Heart left ventricle (tissue), 16 donors: ENCODE results near the gene ERI3. TPM values are rescaled to one million over a fixed set of nuclear protein-coding genes. Genes with fewer than 3 reads are reported as not detected.
"Not testable (repeated sequence)": the region's sequence is repeated elsewhere in the genome, so short reads cannot be mapped to it uniquely, and the experiment has no call there.

Experiments
- ATAC-seq, 4 donors: fragments of 200-7000 bp; cut with Tn5 transposase; one replicate each; pipeline ENCODE4 v1.9.1; 2020 to 2022; ENCODE audit warnings: moderate library complexity in 4 of 4, mild to moderate bottlenecking in 3 of 4, moderate number of reproducible peaks in 1 of 4
- DNase-seq, 5 donors: peaks; one replicate each; pipeline ENCODE4 v3.0.0-alpha.2; 2020
- H3K27ac ChIP-seq, 12 donors: fragments of 200-600 bp; sonication (generic) in 4 of 12; one replicate each; pipeline versions ENCODE4 v1.5.0 to v1.8.0; 2016 to 2022; ENCODE audit warnings: mild to moderate bottlenecking in 2 of 12
- H3K27me3 ChIP-seq, 9 donors: fragments of 200-600 bp; sonication (generic) in 2 of 9; one replicate each; pipeline versions ENCODE4 v1.5.1 to v1.8.0; 2016 to 2022; ENCODE audit warnings: mild to moderate bottlenecking in 3 of 9
- H3K36me3 ChIP-seq, 9 donors: fragments of 200-600 bp; sonication (generic) in 2 of 9; one replicate each; pipeline versions ENCODE4 v1.5.0 to v1.8.0; 2018 to 2022; ENCODE audit warnings: mild to moderate bottlenecking in 2 of 9
- H3K4me1 ChIP-seq, 12 donors: fragments of 200-600 bp; sonication (generic) in 4 of 12; one replicate each; pipeline versions ENCODE4 v1.5.0 to v1.8.0; 2016 to 2022; ENCODE audit warnings: mild to moderate bottlenecking in 3 of 12
- H3K4me3 ChIP-seq, 12 donors: fragments of 200-600 bp; sonication (generic) in 4 of 12; one replicate each; pipeline versions ENCODE4 v1.5.0 to v1.8.0; 2017 to 2022; ENCODE audit warnings: mild to moderate bottlenecking in 9 of 12, moderate library complexity in 4 of 12
- H3K9me3 ChIP-seq, 12 donors: fragments of 200-600 bp; sonication (generic) in 4 of 12; one replicate each; pipeline versions ENCODE4 v1.5.0 to v1.8.0; 2016 to 2022; ENCODE audit warnings: mild to moderate bottlenecking in 1 of 12
- POLR2A ChIP-seq, 2 donors: fragments of 450-650 bp; IDR thresholded peaks; one replicate each; pipeline ENCODE4 v1.6.1; 2017; ENCODE audit warnings: antibody characterized with exemption in 2 of 2, mild to moderate bottlenecking in 2 of 2, moderate library complexity in 2 of 2
- WGBS, 4 donors: extraction: QIAGEN DNeasy Blood & Tissue Kit in 2 of 4; methylation state at CpG; one replicate each; pipeline versions ENCODE4 v1.1.5 to v1.1.7; 2013 to 2018; 5-methylcytosine and 5-hydroxymethylcytosine counted together
- intact Hi-C, 10 donors: fragments of 100-400 bp; cut with DNase I; formaldehyde crosslinking; loops; one replicate each; pipeline versions ENCODE4 v1.11.1 to v1.14.2; 2022
- polyA plus RNA-seq, 2 donors: library from polyadenylated mRNA; stranded (reverse); fragments of 200-250 nt; gene quantifications; one replicate each; pipeline ENCODE4 v1.2.3, GENCODE V29; 2013
- total RNA-seq, 9 donors: library from RNA; depleted of rRNA in 2 of 9; stranded (reverse); fragments of >200 nt in 2 of 9; fragmentation: NEBNext Ultra II Directional in 3 of 9; extraction: Animal tissue kit (Norgen Biotek cat#: 25700) in 3 of 9; gene quantifications; one replicate each; pipeline versions ENCODE4 v1.1.0 to v1.2.4, GENCODE V29; 2016 to 2023
- TF ChIP-seq, protein P1 (sequence below), 12 donors: fragments of 200-600 bp; sonication (generic) in 4 of 12; IDR thresholded peaks; one replicate each; pipeline versions ENCODE4 v1.5.0 to v1.8.0; 2018 to 2022; ENCODE audit warnings: antibody characterized with exemption in 12 of 12, mild to moderate bottlenecking in 5 of 12
- donor health status: ischemic (EF 13 %, LVEDD 7.1; RV severe dilation, severe dysfunction).
- donor health status: healthy with polysubstance abuse.
- donor health status: DM: no; HTN: yes; CAD: no.
- donor health status: DM: no; HTN: no; CAD: no.
- donor health status: ischemic (EF 25% LVEDD 6.9; RV normal size, moderate dysfunction).
- donor health status: ischemic (EF 25% LVEDD 5.7; RV mildly dilated, moderate dysfunction).
- donor health status: healthy.
- donor health status: DM: yes; HTN: yes; CAD: no.
- donor health status: ischemic (EF 35%, LVEDD 5.7; RV mildly dilated, moderate dysfunction).
- donor health status: nonischemic (EF 11% LVEDD 7.7; RV severe dilation, severe dysfunction).
- donor health status: DM: yes; HTN: yes; CAD: no.
- donor health status: PGD.
- donor health status: ischemic (EF 29% LVEDD 5.4; RV normal size, mild dysfunction).
- donor health status: nonischemic (EF 23%, LVEDD 6.1; RV moderate dilation, normal function).

ERI3 gene
- total and polyA plus RNA-seq, 11 donors: 29.8 to 68.9 (median 48.0) TPM

DNA sequence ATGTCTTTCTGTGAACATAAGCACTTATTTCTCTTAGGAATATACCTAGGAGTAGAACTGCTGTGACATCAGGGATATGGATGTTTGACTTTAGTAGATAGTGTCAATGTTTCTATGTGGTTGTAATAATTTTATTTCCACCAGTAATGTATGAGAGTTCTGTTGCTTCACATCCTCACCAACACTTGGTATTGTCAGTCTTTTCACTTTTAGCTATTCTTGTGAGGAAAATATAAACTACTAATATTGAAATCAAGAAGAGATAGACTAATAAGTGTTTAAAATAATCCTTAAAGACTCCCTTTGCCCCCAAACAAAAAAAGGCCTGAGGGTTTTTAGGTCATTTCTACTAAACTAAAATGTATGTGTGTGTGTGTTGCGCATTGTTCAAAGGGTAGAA, 144.5 kb downstream of the ERI3 start:
- peaks cover 0 to 13% (median 8%) of the 10 kb centered on the region in 9 donors for H3K36me3 ChIP-seq
- intact Hi-C loops: loop anchor here in 6 of 10 donors (10.0 kb wide), 3 partner anchors 294 to 444 kb away; no protein-coding TSS in a partner anchor
- H3K4me1 ChIP-seq: peaks cover 0 to 21% (median 14%) of the 10 kb centered on the region in 12 donors
- H3K27ac ChIP-seq: no peak overlapping the region
- H3K27me3 ChIP-seq: no peaks in the 10 kb centered on the region
- H3K9me3 ChIP-seq: no peaks in the 10 kb centered on the region
- WGBS, 4 donors: 95 to 100% (median 98%) methylated on average over 1 of the region's 1 CpG
- DNase-seq (no peak), ATAC-seq (no peak)
- no peak for TF ChIP-seq POLR2A (IDR thresholded peaks at IDR 0.05)
- TF ChIP-seq, protein P1, sequence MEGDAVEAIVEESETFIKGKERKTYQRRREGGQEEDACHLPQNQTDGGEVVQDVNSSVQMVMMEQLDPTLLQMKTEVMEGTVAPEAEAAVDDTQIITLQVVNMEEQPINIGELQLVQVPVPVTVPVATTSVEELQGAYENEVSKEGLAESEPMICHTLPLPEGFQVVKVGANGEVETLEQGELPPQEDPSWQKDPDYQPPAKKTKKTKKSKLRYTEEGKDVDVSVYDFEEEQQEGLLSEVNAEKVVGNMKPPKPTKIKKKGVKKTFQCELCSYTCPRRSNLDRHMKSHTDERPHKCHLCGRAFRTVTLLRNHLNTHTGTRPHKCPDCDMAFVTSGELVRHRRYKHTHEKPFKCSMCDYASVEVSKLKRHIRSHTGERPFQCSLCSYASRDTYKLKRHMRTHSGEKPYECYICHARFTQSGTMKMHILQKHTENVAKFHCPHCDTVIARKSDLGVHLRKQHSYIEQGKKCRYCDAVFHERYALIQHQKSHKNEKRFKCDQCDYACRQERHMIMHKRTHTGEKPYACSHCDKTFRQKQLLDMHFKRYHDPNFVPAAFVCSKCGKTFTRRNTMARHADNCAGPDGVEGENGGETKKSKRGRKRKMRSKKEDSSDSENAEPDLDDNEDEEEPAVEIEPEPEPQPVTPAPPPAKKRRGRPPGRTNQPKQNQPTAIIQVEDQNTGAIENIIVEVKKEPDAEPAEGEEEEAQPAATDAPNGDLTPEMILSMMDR (IDR thresholded peaks at IDR 0.05): no peak
- H3K4me3 ChIP-seq: no peak overlapping the region

DNA sequence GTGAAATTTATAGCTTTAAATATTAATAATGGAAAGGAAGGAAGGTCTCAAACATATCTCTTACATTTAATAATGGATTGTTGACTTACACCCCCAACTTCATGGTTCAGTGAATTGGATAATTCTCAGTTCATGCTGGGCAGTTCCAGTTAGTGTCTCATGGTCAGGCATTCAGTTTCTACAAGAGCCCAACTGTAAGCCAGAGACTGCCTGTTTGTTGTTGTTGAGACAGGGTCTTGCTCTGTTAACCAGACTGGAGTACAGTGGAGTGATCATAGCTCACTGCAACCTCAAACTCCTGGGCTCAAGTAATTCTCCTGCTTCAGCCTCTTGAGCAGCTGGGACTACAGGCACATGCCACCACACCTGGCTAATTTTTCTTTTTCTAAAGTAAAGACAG, 146.8 kb downstream of the ERI3 start:
- ATAC-seq: no peak
- no peak for DNase-seq
- intact Hi-C loops: no loop called here
- no peaks in the 10 kb centered on the region for H3K9me3 ChIP-seq
- peaks cover 0 to 11% (median 6%) of the 10 kb centered on the region in 12 donors for H3K4me1 ChIP-seq
- H3K36me3 ChIP-seq: no peaks in the 10 kb centered on the region
- H3K27ac ChIP-seq: no peak overlapping the region
- TF ChIP-seq POLR2A (IDR thresholded peaks at IDR 0.05): no peak
- TF ChIP-seq, protein P1 (IDR thresholded peaks at IDR 0.05): no peak
- H3K27me3 ChIP-seq: no peaks in the 10 kb centered on the region
- H3K4me3 ChIP-seq: no peak overlapping the region

DNA sequence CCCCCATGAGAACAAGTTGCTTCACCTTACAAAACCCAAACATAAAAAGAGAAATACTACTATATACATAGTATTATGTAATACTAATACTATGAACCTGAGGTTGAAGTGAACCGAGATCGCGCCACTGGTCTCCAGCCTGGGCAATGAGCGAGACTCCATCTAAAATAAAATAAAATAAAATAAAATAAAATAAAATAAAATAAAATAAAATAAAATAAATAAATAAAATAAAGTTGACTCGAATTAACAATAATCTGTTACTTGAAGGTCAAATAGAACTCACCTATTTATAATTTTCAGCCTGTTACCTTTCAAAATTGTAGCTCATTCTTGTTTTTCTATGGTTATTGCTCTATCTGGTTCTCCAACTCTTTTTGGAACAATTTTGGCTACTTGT, 148.5 kb downstream of the ERI3 start:
- ATAC-seq, H3K4me1 ChIP-seq, H3K4me3 ChIP-seq, H3K36me3 ChIP-seq, H3K9me3 ChIP-seq, H3K27me3 ChIP-seq, DNase-seq, intact Hi-C loops, H3K27ac ChIP-seq: not testable (repeated sequence)
- 87 to 95% (median 91%) methylated on average over 5 of the region's 5 CpGs for WGBS, 4 donors

DNA sequence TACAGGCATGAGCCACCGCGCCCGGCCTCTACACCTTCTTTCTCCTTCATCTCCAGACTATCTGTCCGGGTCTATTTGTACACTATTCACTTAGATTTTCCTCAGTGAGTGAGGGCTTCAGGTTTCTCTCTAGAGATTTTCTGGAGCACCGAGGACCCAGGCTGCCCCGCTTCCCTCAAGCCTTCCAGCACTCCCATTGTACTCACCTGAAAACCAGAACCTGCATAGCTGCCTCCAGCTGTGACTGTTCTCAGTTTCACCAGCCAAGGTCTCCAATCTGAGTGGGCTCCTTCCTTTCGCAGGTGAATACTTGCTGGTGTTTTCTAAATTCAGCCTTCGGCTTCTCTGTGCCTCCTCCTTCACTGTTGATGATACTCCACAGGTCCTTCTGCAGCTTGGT, 154.7 kb downstream of the ERI3 start:
- DNase-seq (no peak), ATAC-seq (no peak)
- Histone ChIP-seq H3K4me1 (no peaks in the 10 kb centered on the region), H3K9me3 (no peaks in the 10 kb centered on the region), H3K36me3 (no peaks in the 10 kb centered on the region), H3K27me3 (no peaks in the 10 kb centered on the region), H3K4me3 (no peak overlapping the region), H3K27ac (no peak overlapping the region)
- intact Hi-C loops: no loop called here
- WGBS, 4 donors: 84 to 93% (median 87%) methylated on average over 8 of the region's 8 CpGs
- no peak for TF ChIP-seq POLR2A (IDR thresholded peaks at IDR 0.05)
- TF ChIP-seq, protein P1 (IDR thresholded peaks at IDR 0.05): no peak

DNA sequence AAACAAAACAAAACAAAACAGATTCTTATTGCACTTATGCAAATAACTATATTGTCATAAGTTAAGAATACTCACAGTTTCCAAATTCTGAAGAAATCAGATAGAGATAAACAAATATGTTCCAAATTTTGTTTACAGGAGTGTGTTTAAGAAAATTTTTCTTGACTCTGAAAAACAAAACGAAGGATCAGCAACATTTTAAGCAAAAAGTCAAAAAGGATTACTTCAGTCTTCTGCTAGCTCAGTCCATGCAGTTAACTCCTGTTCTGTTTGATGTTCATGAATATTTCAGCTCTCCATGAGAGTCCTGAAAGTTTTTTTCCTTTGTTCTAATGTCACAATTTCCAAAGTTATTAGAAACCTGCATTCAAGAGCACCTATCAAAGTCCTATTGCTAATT, 180.4 kb downstream of the ERI3 start:
- 74 to 88% (median 76%) methylated on average over 1 of the region's 1 CpG for WGBS, 4 donors
- no peak overlapping the region for H3K27ac ChIP-seq
- H3K4me3 ChIP-seq: no peak overlapping the region
- ATAC-seq: no peak
- no peaks in the 10 kb centered on the region for H3K4me1 ChIP-seq
- intact Hi-C loops: no loop called here
- TF ChIP-seq POLR2A (IDR thresholded peaks at IDR 0.05): no peak
- TF ChIP-seq, protein P1 (IDR thresholded peaks at IDR 0.05): no peak
- H3K9me3 ChIP-seq: peaks cover 0 to 11% (median 0%) of the 10 kb centered on the region in 12 donors
- H3K36me3 ChIP-seq: no peaks in the 10 kb centered on the region
- peaks cover 0 to 16% (median 0%) of the 10 kb centered on the region in 9 donors for H3K27me3 ChIP-seq
- DNase-seq: no peak
